Measurements from ENCODE around the gene IL3.

Gene IL3

GRCh38 chr5:132025403-132025971 is 35.0 kb upstream of the IL3 start:
- DNase-seq: no peak

- no peak for DNase-seq
Observed at GRCh38 chr5:132026516-132027008, 33.9 kb upstream of the IL3 start.

GRCh38 chr5:132027027-132027426 is 33.4 kb upstream of the IL3 start:
- no peak for DNase-seq

- DNase-seq: no peak
Observed at GRCh38 chr5:132029609-132030330, 30.7 kb upstream of the IL3 start.

- no peak for DNase-seq
Observed at GRCh38 chr5:132030610-132031009, 29.8 kb upstream of the IL3 start.

- DNase-seq: no peak
Observed at GRCh38 chr5:132032196-132032595, 28.3 kb upstream of the IL3 start.

- no peak for DNase-seq
Observed at GRCh38 chr5:132033122-132033521, 27.3 kb upstream of the IL3 start.

- no peak for DNase-seq
Observed at GRCh38 chr5:132037353-132037752, 23.1 kb upstream of the IL3 start.

- no peak for DNase-seq
Observed at GRCh38 chr5:132044207-132044606, 16.2 kb upstream of the IL3 start.

GRCh38 chr5:132046880-132047299 is 13.6 kb upstream of the IL3 start:
- DNase-seq: no peak

- no peak for DNase-seq
Observed at GRCh38 chr5:132049093-132049492, 11.4 kb upstream of the IL3 start.

GRCh38 chr5:132049559-132049958 is 10.9 kb upstream of the IL3 start:
- DNase-seq: no peak

- DNase-seq: no peak
Observed at GRCh38 chr5:132050136-132050535, 10.3 kb upstream of the IL3 start.

GRCh38 chr5:132050661-132051552 is 9.5 kb upstream of the IL3 start:
- DNase-seq: no peak

- DNase-seq: no peak
Observed at GRCh38 chr5:132052520-132052919, 7.9 kb upstream of the IL3 start.

GRCh38 chr5:132053483-132053882 is 7.0 kb upstream of the IL3 start:
- DNase-seq: no peak

GRCh38 chr5:132054031-132054696 is 6.3 kb upstream of the IL3 start:
- DNase-seq: no peak

- DNase-seq: no peak
Observed at GRCh38 chr5:132054697-132055440, 5.6 kb upstream of the IL3 start.

GRCh38 chr5:132055441-132055807 is 5.0 kb upstream of the IL3 start:
- DNase-seq: no peak

GRCh38 chr5:132055808-132056609 is 4.4 kb upstream of the IL3 start:
- DNase-seq: no peak

Data from right kidney (tissue), 1 donor.